ENCODE data around the gene NCK2.

The NCK2 gene

DNA sequence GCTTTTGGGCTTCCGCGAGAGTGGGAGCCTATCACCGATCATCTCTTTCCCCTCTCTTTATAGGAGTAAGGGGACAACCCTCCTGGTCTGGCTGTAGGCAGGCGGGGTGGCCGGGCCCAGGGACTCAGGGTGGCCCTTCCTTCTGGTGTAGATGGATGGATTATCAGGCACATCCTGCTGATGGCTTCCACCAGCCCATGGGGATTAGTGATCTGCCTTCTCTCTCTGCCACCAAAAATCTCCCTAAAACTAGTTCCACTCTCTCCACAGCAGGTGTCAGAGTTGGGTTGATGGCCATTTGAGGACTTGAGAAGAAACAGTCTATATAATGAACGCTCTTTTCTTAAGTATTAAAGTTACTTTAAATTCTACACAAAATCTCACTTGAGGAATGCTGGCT, 37.4 kb downstream of the NCK2 start:
- no peaks in the 10 kb centered on the region for H3K4me1 ChIP-seq (ENCODE audit: control insufficient read depth, insufficient read depth, low read length)
- H3K4me3 ChIP-seq (ENCODE audit: insufficient read depth, low read depth, low read length), result no peak overlapping the region
- no peaks in the 10 kb centered on the region for H3K9me3 ChIP-seq (ENCODE audit: control insufficient read depth, low read length)
- H3K27me3 ChIP-seq (ENCODE audit: control insufficient read depth, insufficient read depth, low read length, poor library complexity, severe bottlenecking), result no peaks in the 10 kb centered on the region
- H3K27ac ChIP-seq (ENCODE audit: insufficient read depth, low read depth, low read length, poor library complexity, severe bottlenecking), result no peak overlapping the region
- 97 to 100% methylated on average over 3 to 6 of the region's 6 CpGs for WGBS, 2 experiments
- no peaks in the 10 kb centered on the region for H3K36me3 ChIP-seq (ENCODE audit: control insufficient read depth, insufficient read depth, low read length)

DNA sequence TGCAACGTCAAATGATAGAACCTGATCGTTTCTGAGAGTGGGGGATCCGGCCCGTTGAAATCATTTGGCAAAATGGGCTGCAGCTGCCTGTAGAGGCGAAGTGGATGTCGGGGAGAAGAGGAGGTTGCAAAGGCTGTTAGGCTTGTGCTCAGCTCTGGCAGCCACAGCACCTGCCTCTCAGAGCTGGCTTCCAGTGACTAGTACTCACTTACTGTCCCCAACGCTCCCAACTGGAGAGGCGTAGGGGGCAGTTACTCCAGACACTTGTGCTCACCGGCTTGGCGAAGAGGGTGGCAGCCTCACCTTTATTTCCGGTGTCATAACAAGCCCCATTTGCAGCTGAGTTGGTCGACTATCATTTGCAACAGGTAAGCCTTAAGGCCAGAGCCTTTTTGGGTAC, 37.9 kb downstream of the NCK2 start:
- 95 to 96% methylated on average over 12 of the region's 12 CpGs for WGBS, 2 experiments
- Histone ChIP-seq H3K27me3 (ENCODE audit: control insufficient read depth, insufficient read depth, low read length, poor library complexity, severe bottlenecking) (no peaks in the 10 kb centered on the region), H3K36me3 (ENCODE audit: control insufficient read depth, insufficient read depth, low read length) (no peaks in the 10 kb centered on the region), H3K9me3 (ENCODE audit: control insufficient read depth, low read length) (no peaks in the 10 kb centered on the region), H3K27ac (ENCODE audit: insufficient read depth, low read depth, low read length, poor library complexity, severe bottlenecking) (no peak overlapping the region), H3K4me1 (ENCODE audit: control insufficient read depth, insufficient read depth, low read length) (no peaks in the 10 kb centered on the region), H3K4me3 (ENCODE audit: insufficient read depth, low read depth, low read length) (no peak overlapping the region)

DNA sequence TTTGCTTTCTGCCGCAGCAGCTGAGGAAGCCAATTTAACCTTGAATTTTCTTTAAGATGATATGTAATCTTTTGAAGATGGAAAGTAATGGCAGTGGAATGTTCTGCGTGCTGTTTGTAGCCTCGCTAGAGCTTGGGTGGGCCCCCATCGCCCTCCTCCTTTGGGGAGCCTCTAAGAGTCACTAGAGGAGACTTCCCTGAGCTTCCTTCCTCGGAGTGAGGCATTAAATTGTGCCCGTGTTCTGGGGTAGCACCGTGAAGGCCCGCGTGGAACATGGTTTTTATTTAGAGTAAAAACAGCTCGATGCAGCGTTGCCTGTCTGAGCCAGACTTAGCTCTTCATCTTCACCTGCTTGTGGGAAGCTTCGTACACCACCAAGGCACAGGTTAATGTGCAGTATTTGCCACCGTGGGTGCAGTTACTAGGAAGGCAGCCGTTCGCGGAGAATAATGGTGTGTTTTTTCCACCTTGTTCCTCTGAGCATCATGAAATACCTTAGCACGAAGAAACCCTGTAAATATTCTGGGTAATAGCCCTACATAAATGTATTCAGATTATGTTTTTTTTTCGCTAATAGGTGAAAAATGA, 38.5 kb downstream of the NCK2 start:
- H3K36me3 ChIP-seq (ENCODE audit: control insufficient read depth, insufficient read depth, low read length), result no peaks in the 10 kb centered on the region
- no peak overlapping the region for H3K4me3 ChIP-seq (ENCODE audit: insufficient read depth, low read depth, low read length)
- no peaks in the 10 kb centered on the region for H3K9me3 ChIP-seq (ENCODE audit: control insufficient read depth, low read length)
- no peaks in the 10 kb centered on the region for H3K4me1 ChIP-seq (ENCODE audit: control insufficient read depth, insufficient read depth, low read length)
- H3K27me3 ChIP-seq (ENCODE audit: control insufficient read depth, insufficient read depth, low read length, poor library complexity, severe bottlenecking), result no peaks in the 10 kb centered on the region
- no peak overlapping the region for H3K27ac ChIP-seq (ENCODE audit: insufficient read depth, low read depth, low read length, poor library complexity, severe bottlenecking)
- WGBS, 2 experiments, result 95% methylated on average over 17 to 18 of the region's 18 CpGs

DNA sequence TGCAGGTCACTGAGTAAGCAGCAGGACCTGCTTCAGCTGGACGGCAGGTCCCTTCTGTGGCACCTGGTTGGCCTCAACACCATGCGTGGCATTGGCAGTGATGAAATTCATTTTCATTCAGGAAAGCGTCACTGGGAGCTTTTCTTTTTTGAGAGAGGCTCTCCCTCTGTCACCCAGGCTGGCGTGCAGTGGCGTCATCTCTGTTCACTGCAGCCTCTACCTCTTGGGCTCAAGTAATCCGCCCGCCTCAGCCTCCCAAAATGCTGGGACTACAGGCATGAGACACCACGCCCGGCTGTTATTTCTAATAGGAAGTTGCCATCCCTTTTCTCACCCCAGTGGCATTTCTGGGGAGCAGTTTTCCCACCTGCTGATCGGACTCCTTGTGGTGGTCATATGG, 39.3 kb downstream of the NCK2 start:
- 85 to 87% methylated on average over 10 of the region's 10 CpGs for WGBS, 2 experiments
- H3K36me3 ChIP-seq (ENCODE audit: control insufficient read depth, insufficient read depth, low read length), result no peaks in the 10 kb centered on the region
- no peak overlapping the region for H3K27ac ChIP-seq (ENCODE audit: insufficient read depth, low read depth, low read length, poor library complexity, severe bottlenecking)
- no peaks in the 10 kb centered on the region for H3K27me3 ChIP-seq (ENCODE audit: control insufficient read depth, insufficient read depth, low read length, poor library complexity, severe bottlenecking)
- no peaks in the 10 kb centered on the region for H3K9me3 ChIP-seq (ENCODE audit: control insufficient read depth, low read length)
- no peak overlapping the region for H3K4me3 ChIP-seq (ENCODE audit: insufficient read depth, low read depth, low read length)
- no peaks in the 10 kb centered on the region for H3K4me1 ChIP-seq (ENCODE audit: control insufficient read depth, insufficient read depth, low read length)

DNA sequence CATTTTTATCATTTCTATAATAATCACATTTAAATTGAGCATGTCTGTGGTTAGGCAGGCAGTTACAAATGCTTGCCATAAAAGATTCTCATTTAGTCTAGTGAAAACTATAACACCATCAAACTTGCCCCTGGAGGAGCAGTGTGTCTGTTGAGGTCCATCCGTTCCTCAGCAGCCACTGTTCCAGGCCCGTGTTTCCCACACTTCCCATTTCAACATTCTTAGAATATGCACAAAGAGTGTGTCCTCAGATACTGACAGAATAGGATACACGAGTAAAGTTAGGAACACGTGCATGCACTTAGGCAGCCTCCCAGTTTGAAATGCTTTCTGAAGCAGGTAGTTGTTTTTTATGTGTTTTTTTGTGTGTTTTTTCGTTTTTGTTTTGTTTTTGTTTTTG, 39.9 kb downstream of the NCK2 start:
- Histone ChIP-seq H3K27ac (ENCODE audit: insufficient read depth, low read depth, low read length, poor library complexity, severe bottlenecking) (no peak overlapping the region), H3K27me3 (ENCODE audit: control insufficient read depth, insufficient read depth, low read length, poor library complexity, severe bottlenecking) (no peaks in the 10 kb centered on the region), H3K9me3 (ENCODE audit: control insufficient read depth, low read length) (no peaks in the 10 kb centered on the region), H3K4me3 (ENCODE audit: insufficient read depth, low read depth, low read length) (no peak overlapping the region), H3K36me3 (ENCODE audit: control insufficient read depth, insufficient read depth, low read length) (no peaks in the 10 kb centered on the region), H3K4me1 (ENCODE audit: control insufficient read depth, insufficient read depth, low read length) (no peaks in the 10 kb centered on the region)
- 85 to 91% methylated on average over 5 of the region's 5 CpGs for WGBS, 2 experiments

DNA sequence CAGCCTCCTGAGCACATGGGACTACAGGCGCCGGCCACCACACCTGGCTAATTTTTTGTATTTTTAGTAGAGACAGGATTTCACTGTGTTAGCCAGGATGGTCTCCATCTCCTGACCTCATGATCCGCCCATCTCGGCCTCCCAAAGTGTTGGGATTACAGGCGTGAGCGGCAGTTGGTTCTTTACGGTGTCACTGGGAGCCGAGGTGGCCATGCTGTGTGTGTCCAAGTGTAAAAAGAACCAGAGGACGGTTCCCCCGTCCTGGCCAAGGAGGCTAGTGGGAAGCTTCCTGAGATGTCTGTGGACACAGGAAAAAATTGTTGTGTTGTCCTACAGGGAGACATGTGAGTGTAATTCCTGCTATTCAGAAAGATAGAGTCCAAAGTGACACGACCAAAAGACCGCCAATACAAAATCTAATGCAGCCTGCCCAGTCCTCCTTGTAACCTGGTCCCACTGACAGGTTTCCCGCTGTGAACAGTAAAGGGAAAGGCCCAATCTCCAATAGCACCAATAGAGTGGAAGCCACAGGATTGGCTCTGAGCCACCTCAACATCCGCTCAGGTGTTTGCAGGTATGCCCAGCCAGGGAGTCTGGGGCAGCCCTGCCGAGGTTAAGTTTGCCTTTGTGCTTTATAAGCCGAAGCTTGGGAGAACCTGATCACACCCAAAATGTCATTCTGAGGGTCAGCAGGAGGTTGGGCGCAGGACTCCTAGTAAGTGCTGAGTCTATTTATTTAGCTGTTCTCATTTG, 40.6 kb downstream of the NCK2 start:
- Histone ChIP-seq H3K27me3 (ENCODE audit: control insufficient read depth, insufficient read depth, low read length, poor library complexity, severe bottlenecking) (no peaks in the 10 kb centered on the region), H3K4me3 (ENCODE audit: insufficient read depth, low read depth, low read length) (no peak overlapping the region), H3K9me3 (ENCODE audit: control insufficient read depth, low read length) (no peaks in the 10 kb centered on the region), H3K36me3 (ENCODE audit: control insufficient read depth, insufficient read depth, low read length) (no peaks in the 10 kb centered on the region), H3K4me1 (ENCODE audit: control insufficient read depth, insufficient read depth, low read length) (no peaks in the 10 kb centered on the region), H3K27ac (ENCODE audit: insufficient read depth, low read depth, low read length, poor library complexity, severe bottlenecking) (no peak overlapping the region)
- 93 to 96% methylated on average over 17 of the region's 17 CpGs for WGBS, 2 experiments

DNA sequence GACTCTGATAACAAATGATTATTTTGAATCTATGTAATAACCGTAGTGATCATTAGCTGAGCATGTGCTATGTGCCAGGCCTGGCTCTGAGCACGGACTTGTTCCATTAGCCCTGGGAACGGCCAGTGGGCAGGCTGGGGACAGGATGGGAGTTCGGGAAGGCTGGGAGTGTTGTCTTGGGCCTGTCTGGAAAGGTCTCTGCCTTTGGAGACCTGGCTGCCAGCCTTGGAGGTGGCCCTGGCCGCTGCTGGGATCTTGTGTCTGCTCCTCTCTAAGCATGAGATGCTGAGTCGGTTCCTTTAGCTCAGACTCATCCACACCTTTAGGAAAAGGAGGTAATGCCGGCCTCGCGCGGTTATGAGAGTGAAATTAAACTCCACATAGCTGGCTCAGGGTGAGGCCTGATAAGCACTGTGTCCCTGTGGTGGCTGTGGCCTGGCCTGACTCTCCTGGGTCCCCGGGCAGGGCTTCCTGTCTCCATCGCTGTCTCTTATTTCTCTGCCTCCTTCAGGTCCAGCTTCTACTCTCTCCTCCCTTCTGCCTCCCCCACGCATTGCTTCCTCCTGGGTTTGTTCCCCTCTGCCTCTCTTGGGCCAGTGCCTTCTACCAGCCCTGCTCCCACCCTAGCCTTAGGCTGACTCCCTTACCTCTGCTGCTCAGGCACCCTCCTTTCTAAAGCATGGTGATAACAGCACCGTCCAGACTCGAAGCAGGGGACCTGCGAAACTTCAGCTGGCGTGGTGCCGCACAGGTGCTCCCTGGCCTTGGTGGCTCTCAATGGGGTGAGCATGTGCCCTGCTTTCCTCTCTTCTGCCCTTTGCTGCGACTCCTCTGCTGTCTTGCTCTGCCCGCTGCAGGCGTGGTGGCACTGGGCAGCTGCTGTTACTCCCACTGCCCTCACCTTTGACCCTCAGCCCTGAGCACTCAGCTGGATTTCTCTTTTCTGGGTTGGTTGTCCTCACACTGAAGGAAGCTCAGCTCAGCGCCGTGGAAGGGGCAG, 41.8 kb downstream of the NCK2 start:
- no peak overlapping the region for H3K4me3 ChIP-seq (ENCODE audit: insufficient read depth, low read depth, low read length)
- H3K27ac ChIP-seq (ENCODE audit: insufficient read depth, low read depth, low read length, poor library complexity, severe bottlenecking), result no peak overlapping the region
- no peaks in the 10 kb centered on the region for H3K9me3 ChIP-seq (ENCODE audit: control insufficient read depth, low read length)
- H3K4me1 ChIP-seq (ENCODE audit: control insufficient read depth, insufficient read depth, low read length), result no peaks in the 10 kb centered on the region
- H3K27me3 ChIP-seq (ENCODE audit: control insufficient read depth, insufficient read depth, low read length, poor library complexity, severe bottlenecking), result no peaks in the 10 kb centered on the region
- no peaks in the 10 kb centered on the region for H3K36me3 ChIP-seq (ENCODE audit: control insufficient read depth, insufficient read depth, low read length)
- WGBS, 2 experiments, result 92 to 94% methylated on average over 23 of the region's 23 CpGs

DNA sequence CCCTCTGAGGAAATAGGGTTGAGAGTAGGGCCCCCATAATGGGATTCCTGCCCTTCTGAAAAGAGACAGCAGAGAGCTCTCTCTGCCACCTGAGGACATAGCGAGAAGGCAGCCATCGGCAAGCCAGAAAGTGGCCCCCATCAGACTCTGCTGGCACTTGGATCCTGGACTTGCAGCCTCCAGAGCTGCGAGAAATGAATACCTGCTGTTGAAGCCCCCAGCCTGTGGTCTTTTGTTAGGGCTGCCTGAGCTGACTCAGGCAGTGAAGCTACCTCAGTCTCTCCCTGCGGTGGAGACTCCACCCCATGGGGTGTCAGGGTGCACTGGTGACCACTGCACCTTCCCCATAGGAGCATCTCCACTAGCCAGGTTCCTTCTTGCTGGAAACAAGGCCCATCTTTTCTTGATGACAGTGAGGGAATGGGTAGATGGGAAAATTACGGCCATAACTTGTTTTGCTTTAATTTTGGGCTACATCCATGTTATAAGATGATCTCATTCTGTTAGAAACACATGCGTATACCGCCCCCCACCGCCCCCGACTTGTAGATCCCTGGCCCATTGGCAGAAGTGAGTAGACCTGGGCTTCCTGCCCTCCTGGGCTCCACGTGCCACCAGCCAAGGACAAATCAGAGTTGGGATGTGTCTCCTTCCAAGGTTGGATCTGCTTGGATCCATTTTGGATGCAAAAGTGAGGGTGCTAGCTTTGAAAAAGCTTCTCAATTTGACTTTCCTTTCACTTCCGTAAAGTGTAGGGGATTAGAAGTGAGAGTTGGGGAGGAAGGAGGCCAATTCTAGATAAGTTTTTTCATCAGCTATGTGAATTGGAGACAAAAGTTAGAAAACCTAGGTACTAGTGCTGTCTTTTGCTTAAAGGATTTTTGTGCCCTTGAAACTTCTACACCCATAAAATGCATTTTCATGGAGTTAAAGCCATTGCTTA, 42.9 kb downstream of the NCK2 start:
- Histone ChIP-seq H3K4me3 (ENCODE audit: insufficient read depth, low read depth, low read length) (no peak overlapping the region), H3K4me1 (ENCODE audit: control insufficient read depth, insufficient read depth, low read length) (no peaks in the 10 kb centered on the region), H3K27ac (ENCODE audit: insufficient read depth, low read depth, low read length, poor library complexity, severe bottlenecking) (no peak overlapping the region), H3K36me3 (ENCODE audit: control insufficient read depth, insufficient read depth, low read length) (no peaks in the 10 kb centered on the region), H3K27me3 (ENCODE audit: control insufficient read depth, insufficient read depth, low read length, poor library complexity, severe bottlenecking) (no peaks in the 10 kb centered on the region), H3K9me3 (ENCODE audit: control insufficient read depth, low read length) (no peaks in the 10 kb centered on the region)
- 89 to 90% methylated on average over 11 of the region's 11 CpGs for WGBS, 2 experiments

DNA sequence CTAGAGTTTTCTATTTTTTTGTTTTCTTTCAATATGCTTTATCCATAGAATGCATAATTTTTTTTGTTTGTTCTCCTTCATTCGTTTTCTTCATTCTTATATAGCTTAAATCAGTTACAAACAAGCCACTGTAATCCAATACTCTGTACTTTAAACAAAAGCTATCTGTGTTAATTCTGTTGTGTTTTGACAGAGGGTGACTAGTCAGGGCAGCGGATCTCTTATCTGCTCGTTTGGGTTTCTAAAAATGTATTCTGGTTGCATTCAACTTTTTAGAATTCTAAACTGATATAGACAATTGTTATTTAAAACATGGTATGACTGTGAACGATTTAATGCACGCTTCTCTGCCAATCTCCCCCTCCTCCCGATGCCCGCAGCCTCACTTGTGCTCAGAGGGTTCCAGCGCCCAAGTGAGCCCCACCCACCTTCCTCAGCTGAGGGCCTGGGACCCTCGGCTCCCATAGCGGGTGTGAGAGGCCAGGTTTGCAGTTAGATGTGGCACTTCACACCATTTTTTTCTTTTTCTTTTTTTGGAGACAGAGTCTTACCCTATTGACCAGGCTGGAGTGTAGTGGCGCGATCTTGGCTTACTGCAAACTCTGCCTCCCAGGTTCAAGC, 44.1 kb downstream of the NCK2 start:
- Histone ChIP-seq H3K27me3 (ENCODE audit: control insufficient read depth, insufficient read depth, low read length, poor library complexity, severe bottlenecking) (no peaks in the 10 kb centered on the region), H3K9me3 (ENCODE audit: control insufficient read depth, low read length) (no peaks in the 10 kb centered on the region), H3K4me1 (ENCODE audit: control insufficient read depth, insufficient read depth, low read length) (no peaks in the 10 kb centered on the region), H3K4me3 (ENCODE audit: insufficient read depth, low read depth, low read length) (no peak overlapping the region), H3K36me3 (ENCODE audit: control insufficient read depth, insufficient read depth, low read length) (no peaks in the 10 kb centered on the region), H3K27ac (ENCODE audit: insufficient read depth, low read depth, low read length, poor library complexity, severe bottlenecking) (no peak overlapping the region)
- WGBS, 2 experiments, result 94% methylated on average over 9 to 12 of the region's 12 CpGs
